ENCODE measurements around the gene LELP1.
"Not testable (repeated sequence)": the region's sequence is repeated elsewhere in the genome, so short reads cannot be mapped to it uniquely, and the experiment has no call there.

The LELP1 gene

GRCh38 chr1:153203130-153203529, at the start of gene LELP1:
Gene LELP1 (plus strand): TSS chr1:153203430. CDS start chr1:153204708, 1,278 bp downstream.
- no peak for DNase-seq (ENCODE audit: low read depth in 2 of 2)

- DNase-seq (ENCODE audit: low read depth in 2 of 2), result no peak
Measured at GRCh38 chr1:153155541-153155940, 47.7 kb upstream of the LELP1 start.

- no peak for DNase-seq (ENCODE audit: low read depth in 2 of 2)
Measured at GRCh38 chr1:153168686-153169085, 34.5 kb upstream of the LELP1 start.

- DNase-seq (ENCODE audit: low read depth in 2 of 2), result no peak
Measured at GRCh38 chr1:153174624-153175023, 28.6 kb upstream of the LELP1 start.

GRCh38 chr1:153178922-153179321, 24.3 kb upstream of the LELP1 start:
- DNase-seq (ENCODE audit: low read depth in 2 of 2), result no peak

- DNase-seq (ENCODE audit: low read depth in 2 of 2), result no peak
Measured at GRCh38 chr1:153180556-153180955, 22.7 kb upstream of the LELP1 start.

GRCh38 chr1:153188301-153188700, 14.9 kb upstream of the LELP1 start:
- DNase-seq (ENCODE audit: low read depth in 2 of 2), result not testable (repeated sequence)

GRCh38 chr1:153190373-153190772, 12.9 kb upstream of the LELP1 start:
- no peak for DNase-seq (ENCODE audit: low read depth in 2 of 2)

GRCh38 chr1:153192697-153193096, 10.5 kb upstream of the LELP1 start:
- DNase-seq (ENCODE audit: low read depth in 2 of 2), result no peak

GRCh38 chr1:153194331-153195050, 8.7 kb upstream of the LELP1 start:
- DNase-seq (ENCODE audit: low read depth in 2 of 2), result no peak

GRCh38 chr1:153195216-153195615, 8.0 kb upstream of the LELP1 start:
- no peak for DNase-seq (ENCODE audit: low read depth in 2 of 2)

GRCh38 chr1:153202006-153202405, 1.2 kb upstream of the LELP1 start:
- DNase-seq (ENCODE audit: low read depth in 2 of 2), result no peak

- no peak for DNase-seq (ENCODE audit: low read depth in 2 of 2)
Measured at GRCh38 chr1:153206631-153207030, 3.4 kb downstream of the LELP1 start.

- DNase-seq (ENCODE audit: low read depth in 2 of 2), result no peak
Measured at GRCh38 chr1:153210206-153210605, 7.0 kb downstream of the LELP1 start.

GRCh38 chr1:153212201-153212600, 9.0 kb downstream of the LELP1 start:
- DNase-seq (ENCODE audit: low read depth in 2 of 2), result no peak

GRCh38 chr1:153213519-153213918, 10.3 kb downstream of the LELP1 start:
- DNase-seq (ENCODE audit: low read depth in 2 of 2), result no peak

- DNase-seq (ENCODE audit: low read depth in 2 of 2), result no peak
Measured at GRCh38 chr1:153217212-153217611, 14.0 kb downstream of the LELP1 start, which contains the start of gene PRR9. Gene PRR9 (plus strand): TSS chr1:153217584. CDS start chr1:153218145, 561 bp downstream.

GRCh38 chr1:153217744-153218416, 14.7 kb downstream of the LELP1 start:
- no peak for DNase-seq (ENCODE audit: low read depth in 2 of 2)

- DNase-seq (ENCODE audit: low read depth in 2 of 2), result no peak
Measured at GRCh38 chr1:153220606-153221303, 17.5 kb downstream of the LELP1 start.

- peak; percentile 18 to 40 for DNase-seq (ENCODE audit: low read depth in 2 of 2)
Measured at GRCh38 chr1:153223040-153223891, 20.0 kb downstream of the LELP1 start.

GRCh38 chr1:153227810-153228209, 24.6 kb downstream of the LELP1 start:
- no peak for DNase-seq (ENCODE audit: low read depth in 2 of 2)

- no peak for DNase-seq (ENCODE audit: low read depth in 2 of 2)
Measured at GRCh38 chr1:153228491-153228890, 25.3 kb downstream of the LELP1 start.

All from stimulated activated CD4-positive, alpha-beta T cell treated with anti-CD3 and anti-CD28 coated beads, Interleukin-12 subunit alpha, Interleukin-12 subunit beta, amount 100 ng/mL, for 24 hours (primary cell).